A673 (cell line): ENCODE data around the gene CGB2. TPM values are rescaled to one million over a fixed set of nuclear protein-coding genes. Genes with fewer than 3 reads are reported as not detected.
"Not testable (repeated sequence)": the region's sequence is repeated elsewhere in the genome, so short reads cannot be mapped to it uniquely, and the experiment has no call there.

Source experiments
- BruUV-seq: library from RNA; stranded (reverse); fragments of 400-500 nt; replicated peaks from 2 replicates; lab custom pipeline; 2021; lab: Mats Ljungman, UMichigan
- CTCF ChIA-PET: fragments of 300-600 bp; sonication (Branson Sonifier 250); formaldehyde crosslinking; loops from one replicate; lab custom pipeline; 2022; ENCODE audit warnings: antibody characterized with exemption; lab: Charles Lee
- POLR2A ChIA-PET: fragments of 300-600 bp; sonication (Branson Sonifier 250); formaldehyde crosslinking; loops from one replicate; lab custom pipeline; 2022; ENCODE audit warnings: antibody characterized with exemption; ENCODE audit not compliant: low non-redundant PET; lab: Charles Lee
- DNase-seq: peaks from one replicate; pipeline ENCODE4 v3.0.0-alpha.2; 2015; ENCODE audit warnings: low spot score
- H3K27ac ChIP-seq: fragments of 200-600 bp; sonication (generic); 2 replicates; pipeline ENCODE4 v1.5.1; 2016; ENCODE audit warnings: mixed run types, low read depth, mild to moderate bottlenecking, mixed read lengths, antibody characterized with exemption, low read length; ENCODE audit not compliant: poor library complexity, severe bottlenecking
- H3K27me3 ChIP-seq: fragments of 200-600 bp; sonication (generic); replicated peaks from 2 replicates; pipeline ENCODE4 v1.6.1; 2017; ENCODE audit warnings: mixed run types, low read depth, mild to moderate bottlenecking, mixed read lengths, antibody characterized with exemption, low read length; ENCODE audit not compliant: insufficient read depth, poor library complexity
- H3K36me3 ChIP-seq: fragments of 200-600 bp; sonication (generic); 2 replicates; pipeline ENCODE4 v1.6.1; 2016; ENCODE audit warnings: mixed run types, mild to moderate bottlenecking, mixed read lengths, antibody characterized with exemption, low read length; ENCODE audit not compliant: insufficient read depth, poor library complexity, severe bottlenecking
- H3K4me1 ChIP-seq: fragments of 200-600 bp; sonication (generic); 2 replicates; pipeline ENCODE4 v1.6.1; 2017; ENCODE audit warnings: mixed run types, mild to moderate bottlenecking, mixed read lengths, antibody characterized with exemption, low read length; ENCODE audit not compliant: insufficient read depth, poor library complexity, severe bottlenecking
- H3K4me3 ChIP-seq: fragments of 200-600 bp; sonication (generic); 2 replicates; pipeline ENCODE4 v1.5.1; 2016; ENCODE audit warnings: low read depth, mixed run types, mild to moderate bottlenecking, mixed read lengths, low read length; ENCODE audit not compliant: poor library complexity, severe bottlenecking
- H3K9me3 ChIP-seq: fragments of 200-600 bp; sonication (generic); 2 replicates; pipeline ENCODE4 v1.6.1; 2016; ENCODE audit warnings: mixed run types, low read depth, mild to moderate bottlenecking, mixed read lengths, antibody characterized with exemption, low read length; ENCODE audit not compliant: poor library complexity, severe bottlenecking
- CTCF ChIP-seq: fragments of 300-800, 200-600 bp; sonication (generic); conservative IDR thresholded peaks from 2 replicates; pipeline ENCODE4 v1.5.1; 2017; ENCODE audit warnings: low read depth, mild to moderate bottlenecking, antibody characterized with exemption, low read length, moderate library complexity, mixed read lengths
- EZH2 ChIP-seq: fragments of 200-600 bp; sonication (generic); IDR thresholded peaks from 2 replicates; pipeline ENCODE4 v1.6.1; 2017; ENCODE audit warnings: borderline replicate concordance, low read depth, mild to moderate bottlenecking, mixed read lengths, antibody characterized with exemption, low read length; ENCODE audit not compliant: poor library complexity, severe bottlenecking
- intact Hi-C: fragments of 100-400 bp; cut with micrococcal nuclease; formaldehyde crosslinking; loops from one replicate; pipeline ENCODE4 v1.10.0; 2022; ENCODE audit not compliant: unreplicated experiment
- total RNA-seq: library from RNA; stranded (reverse); gene quantifications from 2 replicates; pipeline ENCODE4 v1.2.3, GENCODE V29; 2021

The CGB2 gene
- total RNA-seq, 1 experiment from 2014 or later = not detected

GRCh38 chr19:49050376-49051033 lies 18.8 kb downstream of the CGB2 start:
- H3K36me3 ChIP-seq, POLR2A ChIA-PET, H3K27ac ChIP-seq, DNase-seq, H3K4me3 ChIP-seq, BruUV-seq, H3K9me3 ChIP-seq, intact Hi-C loops, H3K4me1 ChIP-seq, H3K27me3 ChIP-seq, CTCF ChIA-PET: not testable (repeated sequence)

- intact Hi-C loops = no loop called here
- TF ChIP-seq EZH2 (no peak), CTCF (peak; percentile 32; the same call in 1 of the 2 replicates)
- H3K27ac ChIP-seq = no peak overlapping the region
- no TSS peak for BruUV-seq
- H3K36me3 ChIP-seq = no peaks in the 10 kb centered on the region
- DNase-seq = peak; percentile 63
- ChIA-PET POLR2A (no interaction called here), CTCF (interaction anchor here (0.6 to 0.8 kb wide), 4 partner anchors 14 to 1779 kb away, joined by 3 to 4 read pairs (median 3); partner anchors contain the start of gene RUVBL2)
- H3K27me3 ChIP-seq = no peaks in the 10 kb centered on the region
- no peaks in the 10 kb centered on the region for H3K9me3 ChIP-seq
- H3K4me3 ChIP-seq = peak overlapping the region; percentile 55
- peaks cover 7% of the 10 kb centered on the region for H3K4me1 ChIP-seq
Observed at GRCh38 chr19:49056101-49056901, 24.6 kb downstream of the CGB2 start.

GRCh38 chr19:49056902-49057596 lies 25.4 kb downstream of the CGB2 start:
- POLR2A ChIA-PET, intact Hi-C loops, H3K36me3 ChIP-seq, DNase-seq, H3K4me1 ChIP-seq, H3K27me3 ChIP-seq, H3K9me3 ChIP-seq, BruUV-seq, H3K27ac ChIP-seq: not testable (repeated sequence)
- CTCF ChIA-PET = interaction anchor here (0.6 to 0.8 kb wide), 3 partner anchors 14 to 142 kb away, joined by 3 to 4 read pairs (median 3); partner anchors contain the start of gene RUVBL2
- H3K4me3 ChIP-seq = peak overlapping the region; percentile 55
